ENCODE data around the gene BRIX1.

The BRIX1 gene, protein sequence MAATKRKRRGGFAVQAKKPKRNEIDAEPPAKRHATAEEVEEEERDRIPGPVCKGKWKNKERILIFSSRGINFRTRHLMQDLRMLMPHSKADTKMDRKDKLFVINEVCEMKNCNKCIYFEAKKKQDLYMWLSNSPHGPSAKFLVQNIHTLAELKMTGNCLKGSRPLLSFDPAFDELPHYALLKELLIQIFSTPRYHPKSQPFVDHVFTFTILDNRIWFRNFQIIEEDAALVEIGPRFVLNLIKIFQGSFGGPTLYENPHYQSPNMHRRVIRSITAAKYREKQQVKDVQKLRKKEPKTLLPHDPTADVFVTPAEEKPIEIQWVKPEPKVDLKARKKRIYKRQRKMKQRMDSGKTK

DNA sequence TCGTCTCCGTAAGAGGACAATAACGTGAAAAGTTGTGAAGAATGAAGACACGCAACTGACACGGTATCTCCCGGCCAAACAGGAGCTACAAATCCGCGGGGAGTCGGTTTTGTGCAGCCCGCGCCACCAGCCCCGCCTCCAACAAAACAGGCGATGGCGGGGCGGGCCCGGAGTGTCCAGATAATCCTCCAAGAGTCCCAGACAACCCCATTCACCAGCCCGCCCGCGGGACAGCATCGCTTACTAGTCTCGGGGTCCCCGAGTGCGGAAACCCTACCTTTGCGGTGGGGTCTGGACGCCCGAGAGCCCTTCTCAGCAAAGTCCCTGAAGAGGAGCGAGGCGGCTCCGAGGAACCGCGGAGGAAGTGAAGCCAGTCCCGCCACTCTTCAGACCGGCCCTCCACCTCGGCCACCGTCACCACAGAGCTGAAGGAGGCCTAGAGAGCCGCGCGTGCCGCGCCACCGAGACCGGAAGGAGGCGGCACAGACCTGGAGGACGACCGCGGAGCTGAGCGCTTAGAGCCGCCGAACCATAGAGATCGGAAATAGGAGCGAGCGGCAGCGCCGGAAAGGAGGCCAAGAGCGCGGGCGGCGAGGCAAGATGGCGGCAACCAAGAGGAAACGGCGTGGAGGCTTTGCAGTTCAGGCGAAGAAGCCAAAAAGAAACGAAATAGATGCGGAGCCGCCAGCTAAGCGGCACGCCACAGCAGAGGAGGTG lies at the start of gene BRIX1, which contains the start of gene RAD1:
BRIX1 (plus strand) TSS at position 573 of the 717 bp plus-strand sequence; CDS start at position 601, 28 bp downstream.
RAD1 (minus strand) TSS at position 366 of the 717 bp plus-strand sequence. CDS start 612 bp downstream, outside the sequence.
- peak; percentile 96 for DNase-seq

DNA sequence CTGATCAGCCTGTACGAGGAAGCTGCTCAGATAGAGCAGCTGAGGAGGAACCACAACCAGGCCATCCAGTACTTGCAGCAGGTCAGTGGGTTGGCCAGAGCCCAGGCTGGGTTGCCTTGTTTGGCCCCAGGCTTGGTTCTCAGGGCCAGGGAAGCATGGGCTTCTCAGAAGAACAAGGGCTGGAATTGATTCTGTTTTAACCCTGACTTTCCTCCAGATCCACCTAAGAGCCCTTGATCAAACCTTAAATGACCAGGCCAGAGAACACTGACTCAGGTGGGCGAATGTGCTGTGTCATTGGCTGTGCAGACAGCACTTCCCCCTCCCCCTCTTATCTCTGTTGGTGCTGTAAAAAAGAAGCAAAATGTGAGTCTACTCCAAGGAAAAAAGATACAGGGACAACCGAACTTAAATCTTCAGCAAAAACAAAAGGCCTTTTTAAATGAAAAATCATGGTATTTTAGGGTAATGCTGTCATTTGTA lies 48.5 kb upstream of the BRIX1 start:
- DNase-seq, result no peak

DNA sequence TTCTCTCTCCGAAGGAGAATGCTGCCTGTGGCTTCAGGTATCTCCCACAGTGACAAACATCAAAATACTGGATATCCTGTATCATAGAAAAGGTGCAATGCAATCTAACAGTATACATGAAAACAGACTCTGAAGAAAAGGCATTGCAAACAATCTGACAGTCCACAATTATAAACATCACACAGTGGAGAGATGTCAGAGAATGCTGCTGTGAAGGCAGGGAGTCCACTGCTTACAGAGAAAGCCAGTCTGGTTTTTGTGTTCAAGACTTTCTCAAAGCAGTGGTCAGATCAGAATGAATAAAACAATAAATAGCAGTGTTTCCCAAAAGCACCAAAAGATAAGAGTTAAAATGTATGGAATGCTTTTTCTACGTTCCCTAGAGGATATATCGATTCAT lies 47.9 kb upstream of the BRIX1 start:
- no peak for DNase-seq

DNA sequence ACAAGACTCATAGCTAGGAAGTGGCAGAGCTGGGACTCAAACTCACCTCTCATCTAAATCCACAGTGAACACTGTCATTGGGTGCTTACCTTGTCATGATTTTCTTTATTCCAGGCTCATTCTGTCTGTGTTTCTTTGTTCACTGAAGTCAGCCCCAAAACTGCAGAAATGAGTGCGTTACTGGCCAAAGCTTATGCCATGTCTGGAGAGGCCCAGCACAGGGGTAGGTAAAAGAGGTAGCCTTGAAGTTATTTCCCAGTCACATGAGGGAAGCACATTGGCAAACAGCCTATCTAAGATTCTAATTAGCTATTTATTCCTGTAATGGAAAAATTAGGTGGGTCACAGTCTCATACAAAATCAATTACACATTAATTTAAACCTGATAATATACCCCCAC lies 46.7 kb upstream of the BRIX1 start:
- no peak for DNase-seq

DNA sequence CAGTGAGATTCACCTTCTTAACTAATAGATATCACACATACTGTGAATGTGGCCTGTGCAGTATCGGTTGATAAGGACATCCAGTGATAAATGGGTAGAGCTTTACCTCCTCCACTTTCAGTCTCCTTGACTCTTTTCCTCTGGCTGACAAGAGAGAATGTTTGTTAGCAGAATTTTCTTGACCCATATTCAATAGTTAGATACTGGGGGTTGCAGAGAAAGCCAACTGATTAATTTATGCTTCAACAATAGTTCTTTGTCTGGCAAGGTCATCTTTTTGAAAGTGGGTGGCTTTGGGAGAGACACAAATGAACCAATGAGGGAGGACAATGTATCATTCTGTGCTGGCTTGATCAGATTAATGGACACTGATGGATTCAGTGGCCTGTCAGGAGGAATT lies 46.3 kb upstream of the BRIX1 start:
- no peak for DNase-seq

DNA sequence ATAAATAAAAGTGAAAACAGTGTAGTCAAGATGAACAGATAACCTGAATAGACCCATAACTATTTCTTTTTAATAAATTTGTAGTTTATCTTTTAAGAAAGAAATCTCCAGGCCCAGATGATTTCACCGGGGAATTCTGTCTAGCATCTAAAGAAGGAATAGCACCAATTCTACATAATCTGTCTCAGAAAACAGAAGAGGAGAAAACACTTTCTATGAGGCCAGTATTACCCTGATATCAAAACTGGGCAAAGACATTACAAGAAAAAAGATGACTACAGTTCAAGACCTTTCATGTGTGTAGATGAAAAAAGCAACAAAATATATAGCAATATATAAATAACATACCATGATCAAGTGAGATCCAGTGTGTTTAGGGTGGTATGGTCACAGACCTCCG lies 45.1 kb upstream of the BRIX1 start:
- no peak for DNase-seq

DNA sequence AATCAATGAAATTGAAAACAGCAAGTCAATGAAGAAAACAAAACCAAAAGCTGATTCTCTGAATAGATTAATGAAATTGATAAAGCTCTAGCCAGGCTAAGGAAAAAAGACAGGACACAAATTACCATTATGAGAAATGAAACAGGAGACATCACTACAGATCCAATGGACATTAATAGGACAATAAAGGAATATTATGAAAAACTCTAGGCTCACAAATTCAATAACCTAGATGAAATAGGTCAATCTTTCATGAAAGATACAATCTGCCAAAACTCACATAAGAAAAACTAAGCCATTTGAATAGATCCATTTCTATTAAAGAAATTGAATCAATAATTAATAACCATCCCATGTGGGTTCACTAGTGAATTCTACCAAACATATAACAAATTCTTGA lies 39.2 kb upstream of the BRIX1 start:
- no peak for DNase-seq

DNA sequence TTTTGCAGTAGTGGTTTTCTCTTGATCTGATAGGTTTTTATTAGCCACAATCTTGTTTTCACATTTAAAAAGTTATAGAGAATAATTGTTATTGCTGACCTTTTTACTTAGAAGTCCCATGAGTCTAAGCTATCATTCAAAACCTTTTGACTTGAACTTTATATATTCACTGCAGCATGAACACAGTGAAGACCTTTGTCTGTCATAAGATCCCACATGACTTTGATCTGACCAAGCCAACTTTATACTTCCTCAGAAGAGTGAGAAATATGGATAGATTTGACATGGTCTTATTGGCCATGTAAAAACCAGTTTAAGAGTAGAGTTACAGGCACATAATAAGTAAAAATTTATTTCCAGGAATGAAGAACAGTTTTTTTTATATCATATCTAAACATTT lies 34.3 kb upstream of the BRIX1 start:
- no peak for DNase-seq

DNA sequence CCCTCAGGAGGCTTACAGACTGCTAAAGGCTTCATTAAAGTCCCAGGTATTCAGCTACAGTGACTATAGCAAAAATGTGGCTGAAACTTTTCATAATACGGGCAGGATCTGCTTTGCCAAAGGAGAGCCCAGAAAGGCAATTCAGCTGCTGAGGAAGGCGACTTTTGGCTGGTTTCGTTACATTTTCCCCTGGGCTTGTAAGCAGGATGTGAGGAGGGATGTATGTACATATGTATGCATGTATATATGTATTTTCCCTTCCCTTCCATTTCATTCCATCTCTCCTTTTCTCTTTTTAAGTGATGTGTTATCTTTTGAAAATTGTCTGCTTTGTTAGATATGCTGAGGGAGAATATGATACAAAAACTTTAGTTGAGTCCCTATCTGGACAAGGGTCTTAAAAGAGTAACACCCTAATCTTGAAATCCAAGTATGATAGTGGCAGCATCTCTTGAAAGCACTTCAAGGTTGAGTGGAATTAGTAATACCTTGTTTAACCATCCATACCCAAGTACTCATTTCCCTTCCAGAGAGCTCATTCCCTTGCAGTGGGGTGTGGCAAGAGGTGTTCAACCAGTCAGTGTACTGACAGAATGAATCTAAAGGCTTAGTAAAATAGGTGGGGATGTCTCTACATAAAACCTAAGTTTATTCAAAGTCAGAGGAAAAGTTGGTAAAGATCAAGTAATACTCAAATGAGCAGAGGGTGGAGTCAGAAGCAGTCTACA lies 29.0 kb upstream of the BRIX1 start:
- no peak for DNase-seq

DNA sequence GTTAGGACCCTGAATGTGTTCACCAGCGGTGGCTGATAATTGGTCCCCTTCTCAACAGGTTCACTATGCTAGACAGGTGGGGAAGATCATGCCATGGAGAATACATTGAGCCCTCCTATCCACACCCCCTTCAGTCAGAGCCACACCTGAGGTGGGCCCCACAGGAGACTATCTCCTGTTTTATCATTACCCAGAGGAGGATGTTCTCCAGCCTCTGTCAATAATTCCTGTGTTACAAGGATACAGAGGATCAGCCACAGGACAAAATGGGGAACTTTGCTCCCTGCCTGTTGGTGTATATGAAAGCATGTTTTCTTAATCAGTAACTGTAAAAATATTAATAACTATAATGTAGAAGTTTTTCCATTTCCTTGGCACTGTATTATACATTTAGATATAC lies 26.1 kb upstream of the BRIX1 start:
- DNase-seq, result no peak

DNA sequence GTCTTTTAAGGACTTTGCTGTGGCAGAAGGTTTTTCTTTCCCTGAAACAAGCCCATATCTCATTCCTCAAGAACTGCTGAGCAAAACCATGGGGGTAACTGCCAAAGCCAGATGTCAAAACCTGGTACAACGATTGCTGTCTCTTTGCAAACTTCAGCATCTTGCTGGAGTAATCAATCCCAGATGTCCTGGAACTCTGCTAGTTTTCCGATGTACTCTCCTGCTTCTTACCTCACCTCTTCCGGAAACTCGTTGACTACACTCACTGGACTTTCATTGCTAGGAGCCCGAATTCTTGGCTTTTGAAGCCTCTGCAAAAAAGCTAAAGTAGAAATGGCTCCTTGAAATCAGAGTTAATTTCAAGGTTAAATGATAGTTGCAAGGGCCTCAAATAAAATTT lies 23.5 kb upstream of the BRIX1 start:
- no peak for DNase-seq

DNA sequence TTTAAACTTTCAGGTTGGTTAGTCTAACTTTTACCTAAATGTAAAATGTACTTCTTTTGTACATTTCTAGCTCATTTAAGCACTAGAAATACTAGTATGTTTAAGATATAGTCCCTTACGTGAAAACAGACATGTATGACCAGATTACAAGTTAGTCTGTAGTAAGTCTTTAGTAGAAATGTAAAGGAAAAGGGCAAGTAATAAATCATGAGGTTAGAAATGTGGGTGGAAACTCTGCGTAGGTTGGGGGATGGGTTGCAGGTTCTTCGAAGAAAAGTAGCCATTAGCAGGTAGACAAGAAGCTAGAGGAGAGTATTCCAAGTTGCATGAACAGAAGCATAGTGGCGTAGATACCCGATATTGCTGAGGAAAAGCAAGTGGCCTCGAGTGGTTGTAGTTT lies 23.1 kb upstream of the BRIX1 start:
- no peak for DNase-seq

DNA sequence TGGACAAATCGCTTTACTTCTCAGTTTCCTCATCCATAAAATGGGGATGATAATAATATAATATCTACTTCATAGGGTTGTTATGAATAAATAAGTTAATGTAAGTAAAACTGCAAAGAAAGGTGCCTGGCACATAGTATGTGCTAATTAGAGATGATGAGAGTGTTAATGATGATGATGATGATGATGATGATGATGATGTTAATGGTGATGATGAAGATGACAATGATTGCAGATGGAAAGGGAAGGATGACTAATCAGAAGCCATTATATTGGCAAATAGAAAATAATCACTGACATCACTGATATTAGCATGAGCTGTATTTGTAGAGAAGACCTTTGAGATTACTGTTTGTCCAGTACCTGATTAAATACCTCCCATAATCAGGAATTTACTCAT lies 20.8 kb upstream of the BRIX1 start:
- no peak for DNase-seq

DNA sequence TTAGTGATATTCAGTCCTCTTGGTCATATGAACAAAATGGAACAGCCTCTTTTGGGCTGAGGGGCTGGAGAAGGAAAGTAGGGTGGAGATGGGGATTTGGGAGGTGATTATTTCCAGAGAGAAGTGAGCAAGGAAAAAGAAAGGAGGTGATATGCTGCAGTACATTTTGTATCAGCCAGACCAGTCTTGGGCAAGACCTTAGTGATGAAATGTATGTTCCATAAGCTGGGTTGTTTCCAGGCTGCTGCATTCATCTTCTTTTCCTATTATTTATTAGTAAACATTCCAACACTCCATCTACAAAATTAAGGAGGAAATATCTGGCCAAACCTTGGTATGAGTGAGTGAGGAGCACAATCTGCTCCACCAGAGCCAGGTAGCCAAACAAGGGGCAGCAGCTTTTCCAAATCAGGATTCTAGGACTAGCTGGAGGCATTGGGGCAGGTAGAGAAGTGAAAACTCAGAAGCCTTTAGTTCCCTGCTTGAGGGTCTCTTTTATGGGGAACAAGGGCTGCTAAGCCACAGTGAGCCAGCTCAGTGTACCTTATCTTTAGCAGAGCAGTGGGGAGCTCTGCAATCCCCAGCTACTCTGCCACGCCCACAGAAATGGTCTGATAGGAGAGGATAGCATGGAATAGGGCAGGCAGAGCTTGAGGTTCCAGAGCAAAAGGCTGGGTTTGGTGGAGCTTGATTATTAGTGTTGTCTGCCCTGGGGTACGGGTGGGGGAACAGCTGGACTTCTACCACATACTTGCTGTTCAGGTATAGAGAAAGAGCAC lies 19.7 kb upstream of the BRIX1 start:
- DNase-seq, result no peak

DNA sequence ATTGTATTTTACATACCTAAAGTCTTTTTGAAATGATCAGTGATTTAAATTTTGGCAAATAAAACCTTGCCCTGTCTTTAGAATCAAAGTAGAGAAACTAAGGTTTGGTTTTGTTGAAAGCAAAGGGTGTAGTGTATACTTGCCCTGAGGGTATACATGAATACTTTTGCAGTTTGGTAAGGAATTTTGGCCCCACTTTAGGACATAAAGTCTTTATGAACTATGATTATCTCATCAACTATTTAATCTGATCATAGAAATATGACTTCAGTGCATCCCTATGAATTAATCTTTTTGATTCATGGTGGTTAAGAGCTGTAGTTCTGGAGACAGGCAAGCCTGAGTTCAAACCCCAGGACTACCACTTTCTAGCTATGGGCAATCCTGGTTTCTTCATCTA lies 17.9 kb upstream of the BRIX1 start:
- DNase-seq, result no peak

DNA sequence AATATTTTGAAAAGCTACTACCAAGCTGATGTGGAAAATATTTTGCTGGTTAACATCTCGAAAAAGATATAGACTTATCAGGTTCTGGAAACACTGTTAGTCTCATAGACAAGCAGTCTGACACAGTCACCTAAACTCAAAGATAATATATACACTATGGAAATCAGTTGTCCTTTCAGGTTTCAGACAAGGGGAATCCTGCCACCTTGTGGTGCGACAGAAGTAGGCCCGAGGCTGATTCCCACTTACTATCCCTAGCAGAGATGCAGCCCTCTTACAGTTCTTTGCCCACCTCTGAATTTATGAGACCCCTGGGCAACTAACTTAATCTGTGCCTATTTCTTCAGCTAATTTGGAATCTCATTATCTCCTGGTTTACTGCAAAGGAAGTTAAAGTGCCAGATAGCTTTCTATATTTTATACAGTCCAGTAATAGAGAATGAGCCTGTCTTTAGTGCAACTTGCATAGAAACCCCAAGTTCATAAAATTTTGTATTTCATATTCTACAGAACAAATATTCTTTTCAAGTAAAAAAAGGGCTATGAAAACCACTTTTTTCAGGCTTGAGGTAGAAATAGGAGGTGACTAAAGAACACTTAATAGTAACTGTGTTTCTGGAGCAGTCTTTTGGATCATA lies 17.1 kb upstream of the BRIX1 start:
- DNase-seq, result peak; percentile 67

DNA sequence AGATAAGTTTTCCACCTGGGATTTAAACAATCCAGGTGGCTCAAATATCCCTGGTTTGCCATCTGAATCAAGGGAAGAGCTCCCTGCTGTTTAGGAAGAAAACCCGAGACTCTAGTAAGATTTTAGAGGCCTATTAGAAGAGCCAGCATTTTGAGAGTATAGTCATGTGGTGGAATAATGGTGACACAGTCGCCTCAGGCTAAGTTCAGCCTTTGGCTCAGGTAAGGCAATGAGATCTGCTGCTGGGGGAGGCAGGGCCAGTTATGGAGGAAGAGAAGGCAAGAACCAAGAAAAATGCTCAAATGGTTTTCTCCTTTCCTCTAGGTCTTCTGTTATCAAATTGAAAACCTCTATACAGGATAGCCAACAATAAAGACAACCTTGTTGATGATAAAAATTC lies 16.4 kb upstream of the BRIX1 start:
- no peak for DNase-seq

DNA sequence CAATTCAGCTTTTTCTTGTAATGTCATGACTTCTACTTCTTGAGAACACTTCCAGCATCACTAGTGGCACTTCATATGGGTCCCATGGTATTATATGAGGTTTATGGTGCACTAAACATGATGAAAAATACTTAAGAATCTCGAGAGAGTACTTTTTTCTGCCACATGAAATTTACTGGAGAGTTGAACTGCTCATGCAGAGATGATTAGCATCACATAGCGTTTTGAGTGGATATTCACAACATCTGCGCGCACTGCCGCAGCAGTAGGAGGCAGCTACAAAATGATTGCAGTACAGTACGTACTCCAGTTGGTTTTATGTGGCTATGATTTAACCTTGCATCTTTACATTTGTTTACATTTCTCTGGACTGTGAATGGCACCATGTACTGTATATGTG lies 14.9 kb upstream of the BRIX1 start:
- DNase-seq, result no peak

DNA sequence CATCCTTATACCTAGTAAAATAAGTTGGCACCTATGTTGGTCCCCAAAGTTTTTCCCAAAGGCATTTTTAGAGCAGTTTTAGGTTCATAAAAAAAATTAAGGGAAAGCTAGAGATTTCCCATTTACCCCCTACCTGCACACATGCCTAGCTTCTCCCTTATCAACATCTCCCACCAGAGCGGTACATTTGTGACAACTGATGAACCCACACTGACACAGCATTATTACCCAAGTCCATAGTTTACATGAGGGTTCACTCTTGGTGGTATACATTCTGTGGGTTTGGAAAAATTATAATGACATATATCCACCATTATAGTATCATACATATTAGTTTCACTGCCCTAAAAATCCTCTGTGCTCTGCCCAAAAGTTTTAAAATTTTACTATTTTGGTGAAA lies 12.3 kb upstream of the BRIX1 start:
- no peak for DNase-seq

DNA sequence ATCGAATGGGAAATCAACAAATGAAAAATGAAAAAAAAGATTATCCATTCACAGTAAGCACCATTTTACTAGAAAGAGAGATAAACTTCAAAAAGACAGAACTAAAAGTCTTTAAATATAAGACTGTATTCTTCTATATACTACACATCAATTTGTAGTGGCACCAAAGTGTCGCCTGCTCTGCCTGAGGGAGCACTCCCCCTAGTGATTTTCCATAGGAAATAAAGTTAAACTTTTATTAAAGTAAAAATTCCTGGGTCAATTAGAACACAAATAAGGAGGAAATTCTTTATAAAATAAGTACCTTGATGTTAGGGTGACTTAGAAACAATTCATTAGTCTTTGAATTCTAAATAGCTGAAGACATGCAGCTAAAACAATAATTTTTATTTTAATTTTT lies 9.9 kb upstream of the BRIX1 start:
- no peak for DNase-seq

DNA sequence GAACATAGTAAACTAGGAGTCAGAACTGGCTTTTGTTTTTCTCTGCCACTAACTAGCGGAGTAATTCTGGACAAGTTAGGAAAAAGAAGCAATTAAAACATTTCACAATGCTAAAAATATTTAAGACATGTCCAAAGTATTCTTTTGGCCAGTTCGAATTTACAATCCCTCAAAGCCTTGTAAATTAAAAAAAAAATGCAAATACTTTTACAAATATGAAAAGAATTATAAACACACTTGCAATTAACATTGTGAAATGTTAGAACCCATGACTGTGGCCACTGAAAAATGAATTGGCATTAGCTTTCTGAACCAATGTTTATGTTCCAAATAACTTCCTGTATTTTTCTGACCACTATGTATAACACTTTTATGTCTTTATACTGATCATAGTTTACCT lies 2.4 kb upstream of the BRIX1 start:
- DNase-seq, result no peak

DNA sequence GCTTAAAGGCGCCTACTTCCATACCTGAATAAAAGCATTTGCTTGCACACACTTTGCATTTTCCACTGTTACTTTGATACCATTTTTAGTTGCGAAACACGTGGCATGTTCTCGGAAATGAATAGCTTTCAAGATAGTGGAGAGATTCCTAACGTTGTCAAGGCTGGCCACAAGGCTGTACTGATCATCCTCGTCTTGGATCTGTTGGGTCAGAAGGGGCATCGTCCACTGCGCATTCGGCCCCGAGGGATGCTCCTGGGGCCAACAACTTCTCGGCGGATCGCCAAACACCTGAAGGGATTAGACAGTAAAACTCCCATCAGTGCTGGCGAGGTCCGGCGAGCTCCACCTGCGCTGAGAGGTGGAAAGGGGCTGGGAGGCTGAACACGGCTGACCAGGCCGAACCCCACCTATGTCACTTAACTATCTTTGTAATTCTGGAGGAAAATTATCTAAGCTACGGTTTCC lies 806 bp upstream of the BRIX1 start:
- no peak for DNase-seq
